HG02840 (cell line): ENCODE data around the gene ZNF71.

Experiments
- ATAC-seq: cut with Tn5 transposase; IDR thresholded peaks from one replicate; pipeline ENCODE4 v1.9.1; 2021; ENCODE audit warnings: mild to moderate bottlenecking, moderate library complexity, moderate number of reproducible peaks; ENCODE audit not compliant: unreplicated experiment, low FRiP score

ZNF71 gene

DNA sequence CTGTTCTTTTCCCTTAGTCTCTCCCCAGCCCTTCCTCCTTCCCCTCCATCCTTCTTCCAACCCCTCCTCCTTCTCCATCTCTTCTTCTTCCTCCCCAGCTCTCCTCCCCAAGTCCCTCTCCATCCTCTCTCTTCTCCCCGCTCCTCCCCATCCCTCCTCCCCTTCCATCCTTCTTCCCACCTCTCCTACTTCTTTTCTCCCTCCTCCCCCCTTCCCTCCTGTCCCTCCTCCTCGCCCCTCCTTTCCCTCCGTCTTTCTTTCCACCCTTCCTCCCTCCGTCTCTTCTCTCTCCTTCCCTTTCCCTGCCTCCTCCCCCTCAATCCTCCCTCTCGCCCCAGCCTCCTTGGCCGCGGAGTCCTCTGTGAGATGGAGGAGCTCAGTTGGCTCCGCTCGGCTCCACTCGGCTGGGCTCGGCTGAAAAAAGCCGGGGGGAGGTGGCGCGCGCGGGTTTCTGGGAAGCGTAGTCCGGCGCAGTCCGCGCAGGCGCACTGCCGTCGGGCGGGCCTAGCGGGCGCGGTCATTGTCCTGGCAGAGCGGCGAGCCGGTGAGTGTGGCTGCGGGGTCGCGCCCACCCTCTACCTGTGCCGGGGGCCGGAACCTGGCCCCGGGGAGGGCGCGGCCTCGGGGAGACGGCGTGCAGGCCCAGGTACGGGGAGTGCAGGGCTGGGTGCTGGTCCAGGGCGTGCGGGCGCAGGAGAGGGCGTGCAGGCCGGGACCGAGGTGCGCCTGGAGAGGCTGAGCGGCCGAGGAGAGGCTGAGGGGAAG, at the start of gene ZNF71:
TSS of gene ZNF71 (plus strand) at position 520 of the 765 bp plus-strand sequence. CDS start 6,257 bp downstream, outside the sequence.
- ATAC-seq: peak; percentile 81

DNA sequence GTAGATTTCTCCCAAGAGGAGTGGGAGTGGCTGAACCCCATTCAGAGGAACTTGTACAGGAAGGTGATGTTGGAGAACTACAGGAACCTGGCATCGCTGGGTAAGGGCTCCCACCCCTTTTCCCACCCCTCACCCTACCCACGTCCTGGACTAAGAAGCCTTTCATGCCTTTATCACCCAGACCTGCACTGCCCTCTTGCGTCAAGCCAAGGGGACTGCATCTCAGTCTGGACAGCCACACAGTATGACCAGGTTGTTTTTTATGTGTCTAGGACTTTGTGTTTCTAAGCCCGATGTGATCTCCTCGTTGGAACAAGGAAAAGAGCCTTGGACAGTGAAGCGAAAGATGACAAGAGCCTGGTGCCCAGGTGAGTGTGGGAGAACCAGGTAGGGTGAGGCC, 47.6 kb upstream of the ZNF71 start:
- no peak for ATAC-seq

DNA sequence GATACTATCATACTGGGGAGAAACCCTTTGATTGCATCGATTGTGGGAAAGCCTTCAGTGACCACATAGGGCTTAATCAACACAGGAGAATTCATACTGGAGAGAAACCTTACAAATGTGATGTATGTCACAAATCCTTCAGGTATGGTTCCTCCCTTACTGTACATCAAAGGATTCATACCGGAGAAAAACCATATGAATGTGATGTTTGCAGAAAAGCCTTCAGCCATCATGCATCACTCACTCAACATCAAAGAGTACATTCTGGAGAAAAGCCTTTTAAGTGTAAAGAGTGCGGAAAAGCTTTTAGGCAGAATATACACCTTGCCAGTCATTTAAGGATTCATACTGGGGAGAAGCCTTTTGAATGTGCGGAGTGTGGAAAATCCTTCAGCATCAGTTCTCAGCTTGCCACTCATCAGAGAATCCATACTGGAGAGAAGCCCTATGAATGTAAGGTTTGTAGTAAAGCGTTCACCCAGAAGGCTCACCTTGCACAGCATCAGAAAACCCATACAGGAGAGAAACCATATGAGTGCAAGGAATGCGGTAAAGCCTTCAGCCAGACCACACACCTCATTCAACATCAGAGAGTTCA, 40.7 kb upstream of the ZNF71 start:
- no peak for ATAC-seq

DNA sequence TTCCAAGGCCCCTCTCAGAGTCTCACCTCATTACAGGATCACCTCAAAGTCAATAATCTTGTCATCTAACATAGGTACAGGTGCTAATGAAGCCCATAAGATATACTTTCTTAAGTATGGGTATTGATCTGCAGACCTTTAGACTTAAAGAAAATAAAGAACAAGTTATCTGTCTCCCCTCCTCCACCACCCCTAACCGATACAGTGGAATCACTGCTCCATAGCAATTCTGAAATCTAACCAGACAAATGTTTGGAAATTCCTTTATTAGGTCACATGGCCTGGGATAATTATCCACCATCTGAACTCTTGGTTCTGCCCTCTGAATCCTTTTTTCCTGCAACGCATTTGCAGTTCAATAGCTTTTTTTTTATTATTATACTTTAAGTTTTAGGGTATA, 32.3 kb upstream of the ZNF71 start:
- ATAC-seq: no peak

DNA sequence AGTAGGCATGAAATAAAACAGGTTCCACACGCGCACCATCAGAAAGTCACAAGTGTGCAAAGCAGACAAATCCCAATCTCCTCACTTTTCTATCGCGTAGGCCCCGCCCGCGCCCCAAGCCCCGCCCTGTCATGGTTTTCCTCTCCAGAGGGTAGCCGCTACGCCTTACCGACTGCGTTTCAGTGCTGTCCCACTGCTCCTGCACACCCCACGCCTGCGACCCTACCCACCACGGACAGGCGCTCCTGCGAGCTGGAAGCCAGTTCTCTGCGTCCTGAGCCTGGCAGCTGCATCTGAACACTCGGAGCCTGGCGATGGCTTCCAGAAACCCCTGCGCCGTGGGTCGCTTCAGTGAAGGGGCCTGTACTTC, 28.2 kb upstream of the ZNF71 start:
- ATAC-seq: peak; percentile 21

DNA sequence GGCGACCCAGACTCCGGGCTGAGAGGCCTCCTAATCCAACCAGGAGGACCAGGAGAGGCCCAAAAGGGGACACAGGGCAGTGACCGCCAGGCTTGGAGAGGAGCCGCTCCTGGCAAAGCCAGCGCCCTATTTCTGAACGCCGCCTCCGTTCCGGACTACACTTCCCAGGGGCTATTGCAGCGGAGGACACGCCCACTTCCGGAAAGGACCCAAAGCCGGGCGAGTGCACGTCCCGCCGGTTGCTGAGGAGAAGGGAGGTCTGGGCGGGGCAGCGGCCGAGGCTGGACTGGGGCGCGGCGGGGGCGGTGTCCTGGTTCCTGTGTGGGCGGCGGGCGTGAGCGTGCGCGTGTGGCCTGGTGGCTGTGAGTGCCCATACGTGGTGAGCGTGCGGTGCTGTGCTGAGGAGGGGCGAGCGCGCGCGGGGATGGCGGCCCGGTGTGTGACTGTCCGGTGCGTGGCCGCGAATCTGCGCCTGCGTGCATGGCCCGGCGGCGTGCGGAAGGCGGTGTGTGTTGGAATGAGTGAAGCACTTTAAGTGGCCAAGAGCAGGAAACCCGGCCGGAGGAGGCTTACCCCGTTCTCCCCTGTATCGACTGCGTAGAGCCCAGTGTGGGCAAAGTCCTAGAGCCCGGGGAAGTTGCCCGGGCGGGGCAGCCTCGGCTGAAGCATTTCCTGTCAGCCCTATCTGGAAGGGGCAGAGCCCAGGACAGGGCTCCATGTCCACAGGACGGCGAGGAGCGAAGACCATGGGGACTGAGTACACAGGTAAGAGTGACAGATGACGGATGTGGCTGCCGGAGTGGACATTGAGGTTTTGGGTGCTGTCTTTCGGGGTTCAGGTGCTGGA, 27.6 kb upstream of the ZNF71 start, which contains the start of gene ZNF470:
TSS of gene ZNF470 (plus strand) at position 195 of the 847 bp plus-strand sequence. CDS start 2,844 bp downstream, outside the sequence.
- ATAC-seq: peak; percentile 77

DNA sequence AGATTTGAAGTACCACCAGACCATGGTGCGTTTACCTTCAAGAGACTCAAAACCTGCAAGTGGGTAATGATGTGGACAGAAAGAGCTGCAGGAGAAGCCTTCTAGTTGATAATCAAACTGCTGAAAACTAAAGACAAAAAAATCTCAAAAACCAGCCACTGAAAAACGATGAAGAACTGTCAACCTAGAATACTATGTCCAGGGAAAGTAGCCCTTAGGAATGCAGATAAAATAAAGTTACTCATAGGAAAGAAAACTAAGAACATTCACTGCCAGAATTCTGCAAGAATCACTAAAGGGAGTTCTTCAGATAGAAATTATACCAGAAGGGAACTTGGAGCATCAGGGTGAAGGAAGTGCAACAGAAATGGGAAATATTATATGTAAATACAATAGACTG, 22.5 kb upstream of the ZNF71 start:
- no peak for ATAC-seq

DNA sequence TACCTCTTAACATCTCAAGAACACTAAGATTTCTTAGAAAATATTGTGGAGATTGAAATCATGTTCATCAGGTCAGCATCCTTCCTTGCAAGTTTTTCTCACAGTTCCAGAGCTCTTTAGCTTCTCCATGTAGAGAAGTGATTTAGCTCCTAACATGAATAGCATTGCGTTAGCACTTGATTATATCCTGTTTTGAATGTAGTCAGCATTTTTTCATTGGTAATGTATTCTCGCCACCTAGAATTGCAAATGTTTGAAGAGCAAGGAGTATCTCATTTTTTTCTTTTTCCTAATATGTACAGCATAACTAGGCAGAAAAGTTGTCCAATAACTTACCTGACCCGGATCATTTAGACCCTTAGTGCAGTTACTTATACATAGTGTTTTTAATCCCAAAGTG, 21.2 kb upstream of the ZNF71 start:
- ATAC-seq: no peak

DNA sequence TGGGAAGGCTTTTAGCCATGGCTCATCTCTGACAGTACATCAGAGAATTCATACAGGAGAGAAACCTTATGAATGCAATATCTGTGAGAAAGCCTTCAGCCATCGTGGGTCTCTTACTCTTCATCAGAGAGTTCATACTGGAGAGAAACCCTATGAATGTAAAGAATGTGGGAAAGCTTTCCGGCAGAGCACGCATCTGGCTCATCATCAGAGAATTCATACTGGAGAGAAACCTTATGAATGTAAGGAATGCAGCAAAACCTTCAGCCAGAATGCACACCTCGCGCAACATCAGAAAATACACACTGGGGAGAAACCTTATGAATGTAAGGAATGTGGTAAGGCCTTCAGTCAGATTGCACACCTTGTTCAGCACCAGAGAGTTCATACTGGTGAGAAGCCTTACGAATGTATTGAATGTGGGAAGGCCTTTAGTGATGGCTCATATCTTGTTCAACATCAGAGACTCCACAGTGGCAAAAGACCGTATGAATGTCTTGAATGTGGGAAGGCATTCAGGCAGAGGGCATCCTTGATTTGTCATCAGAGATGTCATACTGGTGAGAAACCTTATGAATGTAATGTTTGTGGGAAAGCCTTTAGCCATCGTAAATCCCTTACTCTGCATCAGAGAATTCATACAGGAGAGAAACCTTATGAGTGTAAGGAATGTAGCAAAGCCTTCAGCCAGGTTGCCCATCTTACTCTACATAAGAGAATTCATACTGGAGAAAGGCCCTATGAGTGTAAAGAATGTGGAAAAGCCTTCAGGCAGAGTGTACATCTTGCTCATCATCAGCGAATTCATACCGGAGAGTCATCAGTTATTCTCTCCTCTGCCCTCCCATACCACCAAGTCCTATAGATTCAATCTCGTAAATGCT, 17.1 kb upstream of the ZNF71 start:
- ATAC-seq: no peak

DNA sequence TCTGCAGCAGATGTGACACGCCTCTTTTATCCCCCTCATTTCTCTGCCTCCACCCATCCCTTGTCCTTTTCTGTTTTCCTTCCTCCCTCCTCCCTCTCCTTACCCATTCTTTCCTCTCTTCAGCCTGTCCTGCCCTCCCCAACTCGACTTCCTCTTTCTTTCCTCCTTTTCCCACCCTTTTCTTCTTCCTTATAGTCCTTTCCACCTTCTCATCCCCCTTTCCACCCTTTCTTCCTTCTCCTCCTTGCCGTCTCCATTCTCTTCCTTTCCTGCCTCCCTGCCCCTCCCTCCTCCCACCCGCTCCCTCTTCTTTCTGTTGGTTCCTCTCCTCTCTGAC, 688 bp upstream of the ZNF71 start:
- ATAC-seq: no peak

DNA sequence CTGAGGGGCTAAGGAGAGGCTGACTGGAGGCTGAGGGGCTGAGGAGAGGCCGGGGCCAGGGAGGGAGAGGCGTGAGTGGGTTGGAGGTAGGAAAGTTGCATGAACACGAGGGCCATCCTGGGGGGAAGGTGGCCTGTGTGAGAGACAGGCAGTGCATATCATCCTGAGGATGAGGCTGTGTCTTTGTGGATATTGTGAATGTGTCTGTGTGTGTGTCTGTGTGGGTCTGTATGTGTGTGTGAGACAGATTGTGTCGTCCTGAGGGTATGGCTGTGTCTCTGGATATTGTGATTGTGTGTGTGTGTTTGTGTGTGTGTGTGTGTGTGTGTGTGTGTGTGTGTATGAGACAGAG, 422 bp downstream of the ZNF71 start:
- ATAC-seq: peak; percentile 16

DNA sequence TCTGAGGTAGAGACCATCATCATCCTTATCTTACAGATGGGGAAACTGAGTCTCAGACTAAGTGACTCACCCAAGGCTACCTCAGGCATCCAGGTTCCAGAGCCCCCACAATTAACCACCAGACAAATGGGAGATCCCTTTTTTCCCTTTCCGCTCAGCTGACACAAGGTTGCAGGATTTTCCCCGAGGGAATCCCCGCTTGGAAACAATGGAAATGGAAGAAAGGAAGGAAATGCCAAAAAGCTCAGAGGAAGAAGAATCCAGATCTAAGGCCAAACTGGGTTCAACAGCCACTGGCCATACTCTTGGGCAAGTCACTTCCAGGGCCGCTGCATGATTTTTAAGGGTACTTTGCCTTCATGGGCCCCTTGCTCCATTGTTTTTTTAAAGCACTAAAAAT, 1.6 kb downstream of the ZNF71 start:
- no peak for ATAC-seq

DNA sequence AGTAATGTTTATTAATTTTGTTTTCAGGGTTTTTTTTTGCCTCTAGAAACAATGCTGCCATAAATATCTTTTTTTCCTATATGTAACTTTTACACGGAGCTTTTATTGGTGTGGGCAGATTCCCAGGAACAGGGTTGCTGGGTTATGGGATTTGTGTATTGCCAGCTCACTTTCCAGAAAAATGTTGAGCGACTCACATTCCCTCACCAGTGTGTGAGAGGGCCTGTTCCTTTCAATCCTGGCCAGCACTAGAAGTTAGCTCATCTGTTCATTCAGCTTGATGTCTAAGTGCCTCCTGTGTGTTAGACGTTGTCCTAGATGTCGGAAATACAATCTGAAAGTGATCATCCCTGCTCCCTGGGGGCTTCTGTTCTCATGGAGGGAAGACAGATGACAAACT, 2.6 kb downstream of the ZNF71 start:
- no peak for ATAC-seq

DNA sequence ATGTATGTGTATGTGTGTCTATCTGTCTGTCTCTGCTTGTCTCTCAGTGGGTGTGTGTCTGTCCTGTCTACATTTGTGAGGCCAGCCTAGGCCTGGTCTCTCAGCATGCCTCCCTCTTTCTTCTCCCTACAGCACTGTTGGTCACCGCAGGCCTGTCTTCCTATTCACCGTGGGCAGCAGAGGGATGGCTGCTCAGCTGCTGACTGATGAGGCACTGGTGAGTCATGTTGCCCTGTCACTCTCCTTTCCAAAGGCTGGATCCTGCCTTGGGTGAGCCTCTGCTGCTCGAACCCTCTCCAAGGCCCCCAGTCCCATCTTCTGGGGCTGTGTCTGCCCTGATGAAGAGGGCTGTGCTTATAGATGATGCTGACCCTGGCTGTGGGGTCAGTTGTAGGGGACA, 6.3 kb downstream of the ZNF71 start:
- ATAC-seq: no peak

DNA sequence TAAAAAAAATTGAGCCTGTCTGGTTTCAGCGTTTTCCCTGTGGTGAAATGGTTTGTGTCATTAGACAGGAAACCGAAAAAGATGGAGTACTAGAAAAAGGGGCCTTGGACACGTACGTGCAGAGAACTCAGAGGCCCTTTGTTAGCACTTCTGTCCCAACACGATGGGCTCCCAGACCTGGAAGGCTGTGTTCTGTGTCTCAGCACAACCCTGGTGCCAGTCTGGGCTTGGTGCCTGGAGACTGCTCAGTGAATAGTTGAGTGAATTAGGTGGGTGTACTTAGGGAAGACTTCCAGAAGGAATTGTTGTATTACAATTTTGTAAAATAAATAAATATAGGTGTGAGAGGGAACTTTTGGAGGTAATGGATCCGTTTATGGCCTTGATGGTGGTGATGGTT, 8.7 kb downstream of the ZNF71 start:
- no peak for ATAC-seq

DNA sequence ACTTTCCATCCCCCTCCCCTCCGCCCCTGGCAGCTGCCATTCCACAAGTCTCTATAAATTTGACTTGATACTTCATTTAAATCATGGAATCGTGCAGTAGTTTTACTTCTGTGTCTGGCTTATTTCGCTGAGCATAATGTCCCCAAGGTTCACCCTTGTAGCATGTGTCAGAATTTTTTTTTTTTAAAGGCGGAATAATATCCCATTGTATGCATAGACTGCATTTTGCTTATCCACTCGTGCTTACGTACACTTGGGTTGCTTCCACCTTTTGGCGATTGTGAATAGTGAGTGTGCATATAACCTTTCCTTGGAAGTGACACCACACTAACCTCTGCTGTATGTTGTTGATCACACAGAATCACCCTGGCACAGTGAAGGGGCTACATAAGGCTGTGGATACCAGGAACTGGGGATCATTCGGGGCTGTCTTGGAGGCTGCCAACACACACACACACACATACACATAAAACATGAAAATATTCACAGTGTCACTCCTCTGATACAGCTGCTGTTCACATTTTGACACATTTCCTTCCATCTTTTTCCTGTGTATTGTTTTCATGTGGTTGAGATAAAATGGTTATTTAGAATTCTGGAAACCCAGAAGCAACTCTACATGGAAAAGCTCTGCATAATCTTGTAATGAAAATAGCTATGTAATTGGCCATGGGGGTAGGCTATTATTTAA, 13.3 kb downstream of the ZNF71 start:
- ATAC-seq: no peak

DNA sequence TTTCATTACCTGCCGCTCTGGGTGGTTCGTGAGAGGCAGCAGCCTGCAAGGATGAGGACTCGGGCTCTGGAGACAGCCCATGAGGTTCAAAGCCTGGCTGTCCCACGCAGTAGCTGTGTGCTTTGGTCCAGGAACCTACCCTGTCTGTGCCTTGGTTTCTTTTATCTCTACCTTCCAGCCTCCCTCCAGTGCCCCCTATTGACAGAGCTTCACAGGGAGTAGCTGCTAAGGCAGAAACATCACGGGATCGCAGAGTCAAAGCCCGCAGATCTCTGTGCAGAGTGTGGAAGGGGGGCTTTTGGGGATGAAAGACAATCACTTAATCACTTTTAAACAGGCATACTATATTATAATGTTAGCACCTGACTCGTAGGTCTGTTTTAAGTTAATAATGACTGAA, 16.2 kb downstream of the ZNF71 start:
- no peak for ATAC-seq

DNA sequence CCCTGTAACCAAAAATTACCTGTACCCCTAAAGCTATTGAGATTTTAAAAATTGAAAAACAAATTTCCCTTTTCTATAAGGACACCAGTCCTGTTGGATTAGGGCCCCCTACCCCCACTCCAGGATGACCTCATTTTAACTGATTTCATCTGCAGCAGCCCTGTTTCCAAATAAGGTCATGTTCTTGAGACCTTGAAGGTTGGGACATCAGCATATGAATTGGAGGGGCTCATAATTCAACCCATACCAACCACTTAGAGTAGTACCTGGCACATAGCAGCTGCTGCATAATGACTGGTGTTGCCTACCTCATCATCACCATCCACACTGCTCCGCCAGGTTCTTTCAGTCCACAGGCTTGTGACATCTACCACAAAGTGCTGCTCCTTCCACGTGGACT, 17.6 kb downstream of the ZNF71 start:
- no peak for ATAC-seq

DNA sequence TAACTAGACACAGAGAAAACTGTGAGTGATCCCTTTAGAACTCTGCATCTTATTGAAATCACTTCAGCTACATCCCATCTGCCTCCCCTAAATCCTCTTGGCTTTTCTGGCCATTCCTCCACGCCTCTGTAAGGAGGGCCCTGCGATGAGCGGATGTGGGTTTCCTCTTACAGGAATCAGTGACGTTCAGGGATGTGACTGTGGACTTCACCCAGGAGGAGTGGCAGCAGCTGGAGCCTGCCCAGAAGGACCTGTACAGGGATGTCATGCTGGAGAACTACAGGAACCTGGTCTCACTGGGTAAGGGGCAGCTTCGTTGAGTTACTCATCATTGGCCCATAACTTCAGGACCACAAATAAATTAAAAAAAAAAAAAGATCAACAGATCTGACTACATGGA, 18.5 kb downstream of the ZNF71 start:
- ATAC-seq: no peak

DNA sequence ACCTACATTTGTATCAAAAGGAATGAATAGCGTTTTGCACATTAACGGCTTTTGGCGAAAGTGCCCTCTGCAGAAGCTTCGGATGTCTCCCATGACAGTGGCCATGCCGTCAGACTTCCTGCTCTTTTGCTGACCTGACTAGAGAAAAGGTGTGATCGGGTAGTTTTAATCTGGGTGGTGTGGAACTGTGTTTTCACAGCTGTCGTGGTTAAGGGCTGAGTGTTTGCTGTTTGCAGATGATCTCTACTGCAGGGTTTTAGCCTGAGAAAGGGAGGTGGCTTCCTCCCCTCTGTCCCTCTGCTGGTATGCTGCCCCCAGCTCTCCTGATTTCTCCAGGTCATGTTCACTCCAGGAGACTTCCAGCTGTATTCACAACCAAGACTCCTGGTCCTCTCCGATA, 22.4 kb downstream of the ZNF71 start:
- ATAC-seq: no peak
